HG02870 (cell line): ENCODE data around the gene TBL3.

Source experiments
- ATAC-seq: cut with Tn5 transposase; IDR thresholded peaks from one replicate; pipeline ENCODE4 v1.9.1; 2021; ENCODE audit warnings: mild to moderate bottlenecking, moderate library complexity; ENCODE audit not compliant: unreplicated experiment

TBL3 gene

DNA sequence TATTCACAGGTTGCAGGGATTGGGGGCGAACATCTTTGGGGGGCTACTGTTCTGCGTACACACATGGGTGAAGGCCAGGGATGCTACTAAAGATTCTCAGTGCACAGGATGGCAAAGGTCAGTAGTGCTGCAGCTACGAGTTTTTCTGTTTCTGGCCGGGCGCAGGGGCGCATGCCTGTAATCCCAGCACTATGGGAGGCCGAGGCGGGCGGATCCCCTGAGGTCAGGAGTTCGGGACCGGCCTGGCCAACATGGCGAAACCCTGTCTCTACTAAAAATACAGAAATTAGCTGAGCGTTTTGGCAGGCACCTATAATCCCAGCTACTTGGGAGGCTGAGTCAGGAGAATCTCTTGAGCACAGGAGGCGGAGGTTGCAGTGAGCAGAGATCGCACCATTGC is 41.7 kb downstream of the TBL3 start:
- ATAC-seq = no peak

DNA sequence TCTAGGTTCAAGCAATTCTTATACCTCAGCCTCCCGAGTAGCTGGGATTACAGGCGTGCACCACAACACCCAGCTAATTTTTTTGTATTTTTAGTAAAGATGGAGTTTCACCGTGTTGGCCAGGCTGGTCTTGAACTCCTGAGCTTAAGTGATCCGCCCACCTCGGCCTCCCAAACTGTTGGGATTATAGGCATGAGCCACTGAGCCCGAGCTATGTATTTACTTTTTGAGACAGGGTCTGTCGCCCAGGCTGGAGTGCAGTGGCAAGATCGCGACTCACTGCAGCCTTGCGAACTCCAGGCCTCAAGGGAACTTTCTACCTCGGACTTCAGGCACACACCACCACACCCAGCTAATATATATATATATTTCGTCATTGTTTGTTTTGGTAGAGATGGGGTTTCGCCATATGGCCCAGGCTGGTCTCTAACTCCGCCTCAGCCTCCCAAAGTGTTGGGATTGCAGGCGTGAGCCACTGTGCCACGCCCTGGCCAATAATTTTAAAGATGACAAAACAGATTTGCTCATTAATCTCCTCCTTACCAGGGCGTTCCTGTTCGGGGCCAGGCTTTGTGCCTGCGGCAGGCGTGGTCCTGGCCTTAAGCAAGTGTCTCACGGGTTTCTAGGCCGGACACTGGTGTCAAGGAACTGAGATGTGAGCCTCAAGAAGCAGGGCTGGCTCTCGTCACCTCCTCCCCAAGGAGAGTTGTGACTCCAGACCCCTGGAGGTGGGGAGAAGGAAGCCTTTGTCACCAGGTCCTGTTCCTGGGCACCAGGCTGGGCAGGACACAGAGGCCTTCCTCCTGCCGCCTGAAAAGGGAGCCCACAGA is 43.5 kb downstream of the TBL3 start:
- no peak for ATAC-seq

DNA sequence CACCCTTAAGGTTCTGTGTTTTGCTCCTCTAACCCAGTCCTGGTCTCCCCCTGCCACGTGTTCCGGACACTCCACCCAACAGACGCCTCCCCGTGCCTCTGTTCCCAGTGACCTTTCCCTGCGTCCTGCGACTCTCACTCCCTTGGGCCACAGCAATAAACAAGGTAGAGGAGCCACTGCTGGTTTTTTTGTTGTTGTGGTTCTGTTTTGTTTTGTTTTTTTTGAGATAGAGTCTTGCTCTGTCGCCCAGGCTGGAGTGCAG is 44.0 kb downstream of the TBL3 start:
- ATAC-seq = no peak

DNA sequence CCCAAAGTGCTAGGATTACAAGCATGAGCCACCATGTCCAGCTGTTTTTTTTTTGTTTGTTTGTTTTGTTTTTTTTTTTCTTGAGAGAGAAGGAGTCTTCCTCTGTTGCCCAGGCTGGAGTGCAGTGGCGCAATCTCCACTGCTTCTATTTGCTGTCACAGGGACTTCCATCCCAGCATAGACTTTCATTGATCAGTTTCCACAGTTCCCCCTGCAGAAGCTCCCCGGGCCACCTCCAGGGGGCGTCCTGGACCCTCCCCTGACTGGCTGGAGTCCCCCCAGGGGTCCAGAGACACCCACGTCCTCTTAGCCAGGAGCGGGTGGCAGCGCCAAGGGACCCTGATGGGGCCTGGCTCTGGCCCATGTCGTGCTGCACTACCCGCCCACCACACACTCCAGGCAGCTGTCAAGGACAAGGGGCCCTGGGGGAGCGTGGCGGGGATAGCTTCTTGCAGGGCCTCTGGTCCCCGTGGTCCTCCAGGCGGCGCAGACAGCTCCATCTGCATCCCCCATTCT is 44.6 kb downstream of the TBL3 start:
- ATAC-seq = no peak

DNA sequence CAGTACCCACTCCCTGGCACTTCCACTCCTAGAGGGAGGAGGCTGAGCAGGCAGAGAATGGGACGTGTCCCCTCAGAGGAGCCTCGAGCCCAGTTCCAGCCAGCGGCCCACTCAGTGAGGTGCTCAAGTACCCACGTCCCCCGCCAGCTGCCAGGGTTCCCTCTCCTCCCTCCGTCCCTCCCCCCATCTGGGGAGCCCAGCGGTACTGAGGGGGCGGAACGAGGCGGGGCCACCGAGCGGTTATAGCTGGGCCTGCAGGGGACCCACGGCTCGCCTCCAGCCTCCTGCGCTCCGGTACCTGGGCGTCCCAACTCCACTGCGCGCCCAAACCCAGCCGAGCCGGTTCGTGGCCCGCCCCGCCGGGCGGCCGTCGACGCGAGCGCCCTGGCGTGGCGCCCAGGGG is 47.7 kb downstream of the TBL3 start, which contains the start of gene NPW:
Gene NPW, plus strand, starts transcription at position 268 of the 403 bp plus-strand sequence.
- ATAC-seq = no peak

DNA sequence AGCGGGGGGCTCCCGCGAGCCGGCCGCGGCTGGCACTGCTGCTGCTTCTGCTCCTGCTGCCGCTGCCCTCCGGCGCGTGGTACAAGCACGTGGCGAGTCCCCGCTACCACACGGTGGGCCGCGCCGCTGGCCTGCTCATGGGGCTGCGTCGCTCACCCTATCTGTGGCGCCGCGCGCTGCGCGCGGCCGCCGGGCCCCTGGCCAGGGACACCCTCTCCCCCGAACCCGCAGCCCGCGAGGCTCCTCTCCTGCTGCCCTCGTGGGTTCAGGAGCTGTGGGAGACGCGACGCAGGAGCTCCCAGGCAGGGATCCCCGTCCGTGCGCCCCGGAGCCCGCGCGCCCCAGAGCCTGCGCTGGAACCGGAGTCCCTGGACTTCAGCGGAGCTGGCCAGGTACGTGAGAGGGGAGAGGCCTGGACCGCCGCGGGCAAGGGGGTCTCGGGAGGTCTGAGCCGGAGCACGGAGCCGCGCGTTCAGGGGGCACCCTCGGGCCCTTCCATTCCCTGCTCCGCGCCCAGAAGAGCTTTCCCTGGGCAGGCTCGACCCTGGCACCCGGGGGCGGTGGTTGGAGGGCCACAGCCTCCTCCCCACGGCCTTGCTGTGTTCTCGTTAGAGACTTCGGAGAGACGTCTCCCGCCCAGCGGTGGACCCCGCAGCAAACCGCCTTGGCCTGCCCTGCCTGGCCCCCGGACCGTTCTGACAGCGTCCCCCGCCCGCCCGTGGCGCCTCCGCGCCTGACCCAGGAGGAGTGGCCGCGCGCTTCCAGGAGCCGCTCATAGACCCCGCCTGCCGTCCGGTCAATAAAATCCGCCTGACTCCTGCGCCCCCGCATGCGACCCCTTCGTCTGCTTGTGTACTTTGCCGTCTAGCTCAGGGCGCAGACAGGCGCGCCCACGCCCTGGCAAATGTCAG is 48.3 kb downstream of the TBL3 start:
- ATAC-seq = no peak

DNA sequence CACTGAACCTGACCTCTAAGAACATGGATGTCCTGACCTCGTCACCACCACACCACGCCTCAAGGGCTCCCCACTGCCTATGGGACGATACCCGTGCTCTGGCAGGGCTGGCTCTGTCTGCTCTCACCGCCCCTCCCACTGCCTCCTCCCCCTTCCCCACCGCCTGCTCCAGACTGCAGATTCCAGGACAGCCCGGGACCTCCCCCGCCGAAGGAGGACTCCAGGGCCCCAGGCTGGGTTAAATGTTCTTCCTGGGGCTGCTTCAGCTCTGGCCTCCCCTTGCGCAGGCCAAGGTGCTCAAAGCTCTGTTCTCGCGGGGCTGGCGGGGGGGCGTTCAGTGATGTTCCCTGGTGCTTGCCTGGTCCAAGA is 50.9 kb downstream of the TBL3 start:
- no peak for ATAC-seq

DNA sequence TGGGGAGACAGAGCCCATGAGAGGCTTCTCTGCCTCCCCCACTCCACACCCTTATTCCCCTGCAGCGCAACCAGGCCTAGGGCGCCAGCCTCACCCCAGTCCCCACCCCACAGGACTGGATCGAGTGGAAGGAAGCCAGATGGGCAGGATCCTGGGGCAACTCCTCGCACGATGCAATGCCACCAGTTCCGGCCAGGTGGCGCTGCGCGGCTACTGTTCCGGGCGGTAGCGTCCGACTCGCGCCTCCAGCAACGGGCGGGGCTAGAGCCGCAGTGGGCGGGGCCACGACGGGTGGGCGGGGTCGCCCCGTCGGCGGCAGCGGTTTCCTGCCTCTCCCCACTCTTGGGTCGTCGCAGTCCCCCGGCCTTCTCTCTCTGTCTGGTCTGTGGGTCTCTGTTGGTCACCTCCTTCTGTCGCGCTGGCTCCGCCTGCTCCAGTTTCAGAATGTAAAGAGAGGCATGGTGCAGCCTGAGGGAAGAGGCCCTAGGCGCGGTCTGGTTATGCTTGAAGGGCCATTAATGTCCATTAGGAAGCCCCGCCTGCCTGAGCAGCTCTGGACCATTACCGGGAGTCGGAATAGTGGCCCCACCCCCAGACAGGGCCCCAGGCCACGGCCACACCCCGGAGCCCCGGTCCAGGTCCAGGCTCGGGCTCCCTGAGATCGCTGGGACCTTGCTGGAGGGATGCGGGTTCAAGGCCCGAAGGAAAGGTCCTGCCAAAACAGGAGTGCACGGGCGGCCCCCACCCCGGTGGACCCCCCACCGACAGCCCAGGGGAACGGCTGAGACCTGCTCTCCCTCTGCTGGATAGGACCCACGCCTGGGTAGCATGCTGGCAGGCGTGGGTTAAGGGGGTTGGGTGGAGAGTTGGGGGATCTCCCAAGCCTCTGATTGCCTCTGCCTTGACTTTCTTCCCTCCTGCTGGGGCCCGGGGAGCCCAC is 51.5 kb downstream of the TBL3 start:
- ATAC-seq = peak; percentile 57

DNA sequence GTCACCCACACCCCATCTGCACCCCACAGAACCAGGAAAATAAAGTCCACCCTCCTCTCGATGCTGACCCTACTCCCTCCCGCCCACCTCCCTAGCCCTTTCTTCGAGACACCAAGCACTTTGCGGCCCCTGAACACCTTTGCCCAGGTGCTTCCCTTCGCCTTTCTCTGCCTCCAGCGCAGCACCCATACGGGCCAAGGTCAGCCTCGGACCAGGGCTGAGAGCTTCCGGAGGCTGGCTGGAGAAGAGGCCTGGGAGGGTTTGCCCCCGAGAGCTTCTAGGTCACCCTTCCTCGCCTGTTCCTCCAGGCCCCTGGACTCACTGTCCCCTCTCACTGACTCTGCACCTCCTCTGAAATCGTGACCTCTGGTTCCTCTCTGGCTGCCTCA is 52.2 kb downstream of the TBL3 start:
- no peak for ATAC-seq

DNA sequence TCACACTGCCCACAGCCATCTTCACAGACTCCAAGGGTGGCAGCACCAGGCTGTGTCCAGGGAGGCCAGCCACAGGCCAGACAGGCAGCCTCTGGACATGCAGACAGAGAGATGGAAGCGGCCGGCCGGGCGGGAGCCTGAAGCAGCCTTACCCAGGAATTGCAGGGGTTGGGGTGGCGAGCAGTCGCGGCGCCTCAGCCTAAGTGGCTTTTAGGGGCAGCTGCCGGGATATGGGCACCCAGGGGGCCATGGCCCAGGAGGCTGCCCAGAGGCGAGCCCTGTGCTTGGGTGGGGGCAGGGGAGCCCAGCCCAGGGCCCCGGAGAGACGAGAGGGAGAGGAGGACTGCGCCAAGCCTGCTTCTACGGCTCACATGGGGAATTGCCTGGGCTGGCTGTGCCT is 53.4 kb downstream of the TBL3 start:
- ATAC-seq = no peak

DNA sequence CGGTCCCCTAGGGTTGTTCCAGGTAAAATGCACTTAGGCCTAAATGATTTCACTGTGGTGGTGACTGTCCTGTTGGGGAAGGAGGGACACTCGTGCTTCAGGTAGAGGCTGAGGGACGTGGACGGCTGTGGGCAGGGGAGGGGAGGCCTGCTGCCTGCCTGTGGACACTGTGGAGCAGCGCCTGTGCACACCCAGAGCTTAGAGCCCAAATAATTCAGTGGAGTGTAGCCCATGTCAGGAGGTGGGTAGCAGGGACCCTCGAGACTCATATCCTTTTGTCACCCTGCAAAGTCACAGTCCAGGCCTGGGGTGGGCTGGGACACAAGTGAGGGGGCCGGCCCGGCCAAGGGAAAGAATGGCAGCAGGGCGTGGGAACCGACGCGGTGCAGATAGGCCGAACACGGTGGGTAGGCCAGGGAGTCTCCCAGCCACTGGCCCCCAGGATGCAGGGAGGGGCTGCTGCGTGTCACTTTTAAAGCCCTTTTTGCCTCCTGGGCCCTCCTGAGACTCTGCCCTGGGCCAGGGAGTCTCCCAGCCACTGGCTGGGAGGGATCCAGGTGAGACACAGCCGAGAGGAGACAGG is 54.1 kb downstream of the TBL3 start:
- ATAC-seq = no peak

DNA sequence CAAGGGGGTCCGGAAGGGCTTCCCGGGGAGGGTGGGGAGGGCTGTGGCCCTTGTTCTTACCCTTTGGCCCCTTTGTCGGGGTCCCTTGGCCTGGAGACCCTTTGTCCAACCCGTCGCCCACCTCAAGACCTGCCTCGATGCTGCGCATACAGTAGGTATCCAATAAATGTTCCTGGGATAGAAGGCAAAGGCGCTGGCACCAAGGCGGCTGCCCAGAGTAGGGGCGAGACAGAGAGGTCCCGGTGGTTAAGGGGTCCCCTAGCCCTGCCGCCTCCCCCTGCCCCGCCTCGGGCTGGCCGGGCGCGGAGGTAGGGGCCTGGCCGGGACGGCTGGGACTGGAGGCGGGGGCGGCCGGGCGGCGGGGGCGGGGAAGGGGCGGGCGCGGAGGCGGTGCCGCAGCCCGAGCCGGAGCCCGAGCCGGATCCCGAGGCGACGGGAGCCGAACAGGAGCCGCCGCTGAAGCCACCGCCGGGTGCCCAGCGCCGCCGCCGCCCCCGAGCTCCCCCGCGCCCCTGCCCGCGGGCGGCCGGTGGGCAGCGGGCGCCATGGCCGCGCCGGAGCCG is 54.7 kb downstream of the TBL3 start, which contains the start of gene NHERF2:
Gene NHERF2, plus strand, starts transcription at position 442 of the 563 bp plus-strand sequence. Its CDS starts 104 bp downstream, at position 546.
- ATAC-seq = no peak

DNA sequence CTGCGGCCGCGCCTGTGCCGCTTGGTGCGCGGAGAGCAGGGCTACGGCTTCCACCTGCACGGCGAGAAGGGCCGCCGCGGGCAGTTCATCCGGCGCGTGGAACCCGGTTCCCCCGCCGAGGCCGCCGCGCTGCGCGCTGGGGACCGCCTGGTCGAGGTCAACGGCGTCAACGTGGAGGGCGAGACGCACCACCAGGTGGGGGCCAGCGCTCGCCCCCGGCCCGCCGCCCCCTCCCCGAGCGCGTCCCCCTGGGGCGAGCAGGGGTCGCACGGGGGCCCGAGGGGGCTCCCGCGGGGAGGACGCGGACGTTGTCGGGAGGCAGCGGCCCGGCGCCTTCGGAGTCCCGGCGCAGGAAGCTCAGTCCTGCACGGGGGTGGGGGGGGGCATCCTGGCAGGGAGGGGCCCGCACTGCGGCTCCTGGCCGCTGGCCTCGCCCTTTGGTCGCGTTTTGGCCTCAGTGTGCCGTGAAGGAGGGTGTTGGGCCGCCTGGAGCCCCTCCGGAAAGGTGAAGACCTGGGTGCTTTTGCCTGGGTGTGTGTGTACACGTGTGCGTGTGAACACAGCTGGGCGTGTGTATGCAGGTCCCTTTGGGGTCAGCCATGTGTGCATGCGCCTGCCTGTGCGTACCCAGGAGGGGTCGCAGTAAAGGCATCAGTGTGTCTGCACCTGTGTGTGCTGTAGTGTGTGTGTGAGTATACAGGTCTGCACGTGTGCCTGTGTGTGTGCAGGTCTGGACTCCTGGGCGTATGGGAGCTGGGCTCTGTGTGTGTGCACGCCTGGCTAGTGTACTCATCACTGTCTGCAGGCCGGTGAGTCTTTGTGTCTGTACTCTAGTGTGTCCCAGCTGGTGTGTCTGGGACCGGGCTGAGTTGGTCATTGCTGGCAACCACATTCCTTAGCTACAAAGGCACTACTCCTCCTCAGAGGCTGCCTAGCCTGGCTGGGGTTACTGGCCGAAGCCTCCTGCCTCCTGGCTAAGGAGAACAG is 55.5 kb downstream of the TBL3 start:
- ATAC-seq = no peak

DNA sequence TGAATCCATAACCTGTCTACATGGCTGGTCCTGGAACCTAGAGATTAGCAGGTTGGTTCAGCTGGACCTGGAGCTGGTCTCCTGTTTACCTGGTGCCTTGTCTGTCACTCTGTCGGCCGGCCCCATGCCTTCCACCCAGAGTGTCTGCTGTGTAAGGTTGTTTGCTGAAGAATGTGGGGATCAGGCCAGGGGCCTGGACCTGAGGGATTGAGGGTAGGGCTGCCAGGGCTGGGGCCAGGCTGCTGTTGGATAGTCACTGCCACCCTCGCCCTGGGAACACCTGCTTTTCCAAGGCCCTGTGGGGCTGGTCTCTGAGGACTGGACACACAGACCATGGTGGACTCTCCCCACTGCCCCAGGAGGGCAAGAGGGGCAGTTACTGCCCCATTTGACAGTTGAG is 56.3 kb downstream of the TBL3 start:
- ATAC-seq = no peak

DNA sequence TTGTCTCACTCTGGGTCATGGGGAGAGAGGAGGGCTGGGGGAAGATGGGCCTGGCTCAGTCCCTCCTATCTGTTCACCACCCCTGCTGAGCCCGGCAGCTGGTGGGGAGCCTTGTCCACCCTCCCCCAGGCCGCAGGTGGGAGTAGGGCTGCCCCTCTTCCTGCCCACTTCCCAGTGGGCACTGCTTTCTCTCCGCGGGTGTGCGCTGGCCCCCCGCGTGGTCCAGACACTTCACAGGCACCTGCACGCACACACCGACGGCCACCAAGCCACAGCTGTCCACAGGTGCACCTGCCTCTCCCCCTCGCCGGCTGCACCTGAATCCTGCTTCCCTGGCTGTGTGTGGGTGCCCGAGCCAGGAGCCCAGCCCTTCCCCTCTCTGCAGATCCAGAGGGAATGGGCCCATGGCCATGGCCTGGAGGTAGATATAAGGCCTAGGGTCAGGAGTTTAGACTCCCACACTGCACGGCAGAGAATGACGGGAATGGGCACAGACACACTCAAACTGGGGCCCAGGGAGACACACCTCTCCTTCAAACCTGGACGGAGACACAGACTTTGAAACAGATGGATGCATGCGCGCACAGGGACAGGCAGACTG is 56.9 kb downstream of the TBL3 start:
- ATAC-seq = no peak

DNA sequence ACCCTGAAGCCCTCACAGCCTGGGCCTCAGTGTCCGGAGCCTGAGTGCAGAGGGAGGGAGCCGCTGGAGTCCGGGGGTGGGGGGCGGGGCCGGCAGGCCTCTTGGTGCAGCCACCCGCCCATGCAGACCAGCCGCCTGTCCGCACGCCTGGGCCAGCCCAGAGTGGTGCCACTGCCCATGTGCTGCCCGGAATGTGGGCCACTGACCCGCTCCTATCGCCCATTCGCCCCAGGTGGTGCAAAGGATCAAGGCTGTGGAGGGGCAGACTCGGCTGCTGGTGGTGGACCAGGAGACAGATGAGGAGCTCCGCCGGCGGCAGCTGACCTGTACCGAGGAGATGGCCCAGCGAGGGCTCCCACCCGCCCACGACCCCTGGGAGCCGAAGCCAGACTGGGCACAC is 57.5 kb downstream of the TBL3 start:
- no peak for ATAC-seq

DNA sequence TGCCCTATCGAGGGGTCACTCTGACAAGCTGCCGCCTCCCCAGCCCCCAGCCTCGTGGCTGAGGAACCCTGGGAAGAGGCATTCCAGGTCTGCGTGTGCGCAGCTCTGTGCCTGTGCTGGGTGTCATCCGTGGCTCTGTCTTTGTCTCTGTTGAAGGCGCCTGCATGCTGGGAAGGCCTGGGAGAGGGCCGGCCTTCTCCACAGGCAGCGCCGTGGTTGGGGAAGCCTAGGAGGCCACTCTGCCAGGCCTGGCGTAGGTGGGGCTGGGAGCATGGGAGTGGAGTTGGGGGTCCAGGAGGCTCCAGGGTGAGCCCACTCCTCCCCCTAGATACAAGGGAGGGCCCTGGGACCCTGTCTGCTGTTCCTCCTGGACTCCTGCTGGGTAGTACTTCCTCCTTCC is 58.2 kb downstream of the TBL3 start:
- no peak for ATAC-seq

DNA sequence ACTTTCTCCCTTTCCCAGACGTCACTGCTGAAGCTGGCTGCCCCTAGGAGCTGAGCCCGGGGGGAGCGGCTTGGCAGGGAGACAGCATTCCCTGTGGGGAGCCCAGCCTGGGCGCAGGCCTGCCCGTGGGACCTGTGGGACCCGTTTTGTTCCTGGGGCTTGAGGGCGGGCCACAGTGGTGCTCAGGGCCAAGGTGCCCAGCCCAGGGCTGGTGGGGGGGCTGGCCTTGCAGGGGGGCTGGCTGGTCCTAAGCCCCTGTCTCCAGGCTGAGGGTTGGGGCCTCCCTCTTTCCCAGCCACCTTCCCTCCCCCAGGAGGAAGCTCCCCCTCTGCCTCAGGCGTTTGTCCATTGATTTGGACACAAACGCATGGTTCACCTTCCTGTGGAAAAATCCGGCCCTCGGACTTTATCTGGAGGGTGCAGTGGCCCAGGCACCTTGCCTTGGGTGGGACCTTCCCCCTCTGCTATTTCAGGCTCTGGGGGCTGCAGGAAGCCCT is 59.3 kb downstream of the TBL3 start:
- no peak for ATAC-seq
